Measurements from ENCODE around the gene HSF5. TPM values are rescaled to one million over a fixed set of nuclear protein-coding genes. Genes with fewer than 3 reads are reported as not detected.

Gene HSF5
- total RNA-seq, 1 donor from 2014 or later = 1.6 TPM

DNA sequence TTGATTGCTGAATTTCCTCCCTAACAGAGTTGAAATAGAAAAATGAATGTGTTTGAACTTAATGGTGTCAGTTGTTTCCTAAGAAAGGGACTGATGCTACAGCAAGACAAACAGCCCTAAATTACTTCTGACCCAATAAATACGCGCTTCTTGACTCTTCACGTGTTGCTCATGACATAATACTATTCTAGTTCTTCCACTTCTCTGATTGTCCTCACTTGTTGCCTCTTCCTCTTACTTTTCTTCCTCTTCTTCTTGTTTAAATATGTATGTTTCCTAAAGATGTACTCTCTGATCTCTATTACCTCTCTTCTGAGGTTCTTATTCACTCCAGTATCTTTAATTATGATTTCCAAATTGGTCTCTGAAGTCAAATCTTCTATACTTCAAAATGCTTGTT, 103.3 kb downstream of the HSF5 start:
- Mint-ChIP-seq H3K9me3 (no peaks in the 10 kb centered on the region), H3K27ac (peak overlapping the region; percentile 34), H3K27me3 (ENCODE audit: low read depth) (no peaks in the 10 kb centered on the region), H3K36me3 (ENCODE audit: low read depth) (peaks cover 34% of the 10 kb centered on the region), H3K4me3 (ENCODE audit: low read depth) (no peak overlapping the region), H3K4me1 (ENCODE audit: low read depth) (peaks cover 74% of the 10 kb centered on the region)
- intact Hi-C loops (cut with micrococcal nuclease) = no loop called here
- DNase-seq (ENCODE audit: low spot score) = no peak

- Mint-ChIP-seq H3K27ac (peak overlapping the region; percentile 54), H3K4me1 (ENCODE audit: low read depth) (peaks cover 75% of the 10 kb centered on the region), H3K4me3 (ENCODE audit: low read depth) (no peak overlapping the region), H3K9me3 (no peaks in the 10 kb centered on the region), H3K36me3 (ENCODE audit: low read depth) (peaks cover 34% of the 10 kb centered on the region), H3K27me3 (ENCODE audit: low read depth) (no peaks in the 10 kb centered on the region)
- no peak for DNase-seq (ENCODE audit: low spot score)
- intact Hi-C loops (cut with micrococcal nuclease) = loop anchor here (2.0 kb wide), 2 partner anchors 31 to 55 kb away; partner anchors contain the start of genes SUPT4H1 and TSPOAP1
These were observed 104.2 kb downstream of the HSF5 start for GRCh38 chr17:58383892-58384462.

DNA sequence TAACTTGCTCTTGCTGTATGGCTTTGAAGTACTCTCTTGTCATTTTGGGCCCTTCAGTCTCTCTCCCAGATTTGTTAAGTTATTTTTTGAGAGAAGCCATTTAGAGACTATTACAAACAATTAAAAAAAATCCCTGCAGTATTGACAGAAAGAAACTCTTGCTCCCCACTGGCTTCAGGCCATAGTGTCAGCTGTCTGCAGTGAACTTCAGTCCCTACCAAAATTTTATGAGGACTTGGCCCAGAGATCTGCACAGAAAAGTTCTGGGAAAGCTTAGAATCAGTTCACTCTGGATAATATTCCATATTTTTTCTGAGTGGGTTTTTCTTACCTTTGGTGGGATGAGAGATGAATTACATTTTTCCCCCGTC, 105.4 kb downstream of the HSF5 start:
- DNase-seq (ENCODE audit: low spot score) = no peak
- Mint-ChIP-seq H3K4me3 (ENCODE audit: low read depth) (no peak overlapping the region), H3K27me3 (ENCODE audit: low read depth) (no peaks in the 10 kb centered on the region), H3K4me1 (ENCODE audit: low read depth) (peaks cover 71% of the 10 kb centered on the region), H3K9me3 (no peaks in the 10 kb centered on the region), H3K36me3 (ENCODE audit: low read depth) (peaks cover 23% of the 10 kb centered on the region), H3K27ac (peak overlapping the region; percentile 66)
- intact Hi-C loops (cut with micrococcal nuclease) = loop anchor here (1.0 to 2.0 kb wide), 3 partner anchors 30 to 54 kb away; partner anchors contain the start of genes SUPT4H1 and TSPOAP1

DNA sequence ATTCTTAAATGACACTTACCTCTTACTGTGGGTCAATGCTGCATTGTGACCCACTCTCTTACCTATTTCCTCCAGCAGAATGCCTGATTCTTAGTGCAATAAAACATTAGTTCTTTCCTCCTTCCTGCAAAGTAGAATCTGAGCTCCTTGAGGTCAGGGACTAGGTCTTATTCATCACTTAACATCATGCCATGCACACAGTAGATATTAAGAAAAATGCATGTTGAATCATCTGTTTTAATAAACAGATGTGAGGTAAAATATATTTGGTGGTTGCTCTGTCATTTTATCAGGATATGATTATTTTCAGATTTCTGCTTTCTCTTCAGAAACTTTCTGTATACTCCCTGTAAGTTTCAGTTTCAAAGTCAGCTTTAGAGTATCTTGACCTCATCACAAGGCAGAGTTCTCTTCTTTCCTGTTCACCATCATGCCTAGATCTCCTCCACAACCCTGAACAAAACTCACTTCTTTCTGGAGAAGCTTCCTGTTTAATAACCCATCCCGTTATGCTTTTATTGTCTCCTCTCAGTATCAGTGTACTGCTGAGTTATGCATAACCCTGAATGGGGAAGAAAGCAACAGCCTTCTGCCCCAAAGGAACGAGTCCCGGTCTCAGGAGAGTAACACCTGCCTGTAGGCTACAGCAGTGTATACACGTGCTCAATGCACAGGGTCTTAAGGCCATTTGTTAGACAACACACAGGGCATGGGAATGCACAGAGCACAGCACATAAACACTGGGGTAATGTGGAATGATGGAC, 105.9 kb downstream of the HSF5 start:
- peak overlapping the region; percentile 66 for H3K27ac Mint-ChIP-seq
- peak; percentile 22 for DNase-seq (ENCODE audit: low spot score)
- H3K4me1 Mint-ChIP-seq (ENCODE audit: low read depth) = peaks cover 71% of the 10 kb centered on the region
- no peaks in the 10 kb centered on the region for H3K27me3 Mint-ChIP-seq (ENCODE audit: low read depth)
- H3K9me3 Mint-ChIP-seq = no peaks in the 10 kb centered on the region
- intact Hi-C loops (cut with micrococcal nuclease) = loop anchor here (1.0 to 2.0 kb wide), 3 partner anchors 29 to 53 kb away; partner anchors contain the start of genes SUPT4H1 and TSPOAP1
- peak overlapping the region; percentile 9 for H3K4me3 Mint-ChIP-seq (ENCODE audit: low read depth)
- H3K36me3 Mint-ChIP-seq (ENCODE audit: low read depth) = peaks cover 18% of the 10 kb centered on the region

- H3K27ac Mint-ChIP-seq = peak overlapping the region; percentile 66
- no peak for DNase-seq (ENCODE audit: low spot score)
- intact Hi-C loops (cut with micrococcal nuclease) = loop anchor here (1.0 to 2.0 kb wide), 3 partner anchors 29 to 53 kb away; partner anchors contain the start of genes SUPT4H1 and TSPOAP1
- H3K36me3 Mint-ChIP-seq (ENCODE audit: low read depth) = peaks cover 16% of the 10 kb centered on the region
- H3K27me3 Mint-ChIP-seq (ENCODE audit: low read depth) = no peaks in the 10 kb centered on the region
- H3K9me3 Mint-ChIP-seq = no peaks in the 10 kb centered on the region
- peaks cover 71% of the 10 kb centered on the region for H3K4me1 Mint-ChIP-seq (ENCODE audit: low read depth)
- peak overlapping the region; percentile 9 for H3K4me3 Mint-ChIP-seq (ENCODE audit: low read depth)
These were observed 106.8 kb downstream of the HSF5 start for GRCh38 chr17:58381124-58382035.

- H3K9me3 Mint-ChIP-seq = no peaks in the 10 kb centered on the region
- no peaks in the 10 kb centered on the region for H3K27me3 Mint-ChIP-seq (ENCODE audit: low read depth)
- H3K4me1 Mint-ChIP-seq (ENCODE audit: low read depth) = peaks cover 68% of the 10 kb centered on the region
- intact Hi-C loops (cut with micrococcal nuclease) = no loop called here
- DNase-seq (ENCODE audit: low spot score) = no peak
- peaks cover 13% of the 10 kb centered on the region for H3K36me3 Mint-ChIP-seq (ENCODE audit: low read depth)
- no peak overlapping the region for H3K27ac Mint-ChIP-seq
- no peak overlapping the region for H3K4me3 Mint-ChIP-seq (ENCODE audit: low read depth)
These were observed 107.7 kb downstream of the HSF5 start for GRCh38 chr17:58380207-58381123.

GRCh38 chr17:58379511-58379824, 108.7 kb downstream of the HSF5 start:
- peaks cover 13% of the 10 kb centered on the region for H3K36me3 Mint-ChIP-seq (ENCODE audit: low read depth)
- H3K27ac Mint-ChIP-seq = peak overlapping the region; percentile 69

DNA sequence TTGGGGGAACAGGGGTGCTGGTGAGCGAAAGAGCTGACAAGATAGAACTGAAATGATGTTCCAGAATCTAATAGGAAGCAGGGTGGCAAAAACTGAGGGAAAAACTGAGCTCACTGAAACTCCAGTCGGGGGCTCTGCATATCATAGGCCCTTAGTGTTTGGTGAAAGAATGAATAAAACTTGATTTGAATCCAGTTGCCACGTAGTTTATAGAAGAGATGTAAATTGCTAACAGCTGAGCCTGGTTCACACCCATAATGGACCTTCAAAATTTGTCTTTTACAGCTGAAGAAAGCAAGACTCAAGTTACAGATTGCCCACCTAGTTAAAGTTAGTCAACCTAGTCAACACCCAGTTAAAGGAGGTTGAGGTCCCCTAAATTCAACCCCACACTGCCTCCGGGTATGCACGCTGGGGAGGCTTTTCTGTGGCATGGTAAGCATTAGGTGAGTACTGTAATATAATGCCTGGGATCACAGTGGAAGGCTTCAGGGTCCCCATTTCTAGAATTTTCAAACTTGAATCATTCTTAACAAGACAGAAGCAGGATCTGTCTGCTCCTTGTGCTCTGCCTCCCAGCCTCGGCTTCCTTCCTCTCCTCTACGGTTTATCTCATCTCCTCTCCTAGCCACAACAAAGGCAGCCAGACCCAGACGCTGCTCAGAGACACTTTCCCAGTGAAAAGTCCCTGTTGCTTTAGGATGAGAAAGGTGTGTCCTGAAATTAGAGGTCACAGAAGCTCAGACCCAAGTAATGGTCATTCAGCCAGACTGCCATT, 109.3 kb downstream of the HSF5 start:
- peak overlapping the region; percentile 27 for H3K4me3 Mint-ChIP-seq (ENCODE audit: low read depth)
- no peaks in the 10 kb centered on the region for H3K27me3 Mint-ChIP-seq (ENCODE audit: low read depth)
- intact Hi-C loops (cut with micrococcal nuclease) = no loop called here
- H3K9me3 Mint-ChIP-seq = no peaks in the 10 kb centered on the region
- peak overlapping the region; percentile 69 for H3K27ac Mint-ChIP-seq
- H3K4me1 Mint-ChIP-seq (ENCODE audit: low read depth) = peaks cover 56% of the 10 kb centered on the region
- H3K36me3 Mint-ChIP-seq (ENCODE audit: low read depth) = peaks cover 13% of the 10 kb centered on the region
- DNase-seq (ENCODE audit: low spot score) = no peak

More at GRCh38 chr17:58379511-58379824, 108.7 kb downstream of the HSF5 start:
- intact Hi-C loops (cut with micrococcal nuclease) = no loop called here
- Mint-ChIP-seq H3K27me3 (ENCODE audit: low read depth) (no peaks in the 10 kb centered on the region), H3K4me1 (ENCODE audit: low read depth) (peaks cover 60% of the 10 kb centered on the region), H3K9me3 (no peaks in the 10 kb centered on the region), H3K4me3 (ENCODE audit: low read depth) (peak overlapping the region; percentile 27)
- no peak for DNase-seq (ENCODE audit: low spot score)

DNA sequence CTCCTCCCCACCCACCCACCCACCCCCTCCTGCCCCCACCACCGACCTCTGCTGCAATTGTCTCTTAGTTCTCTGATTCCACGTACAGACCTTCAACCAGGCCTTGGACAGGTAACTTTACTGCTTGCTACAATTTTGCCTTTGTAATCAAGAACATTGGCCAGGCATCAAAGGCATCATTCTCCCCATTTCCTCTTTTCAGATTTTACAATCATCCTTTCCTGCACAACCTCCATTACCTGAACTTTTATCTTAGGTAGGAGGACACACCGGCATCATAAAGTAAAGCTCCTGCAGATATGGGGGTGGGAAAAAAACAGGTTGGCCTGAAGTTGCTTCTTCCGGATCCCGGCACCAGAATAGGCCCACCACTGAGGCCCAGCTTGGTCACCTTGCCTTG, 110.5 kb downstream of the HSF5 start:
- Mint-ChIP-seq H3K9me3 (no peaks in the 10 kb centered on the region), H3K4me3 (ENCODE audit: low read depth) (no peak overlapping the region), H3K36me3 (ENCODE audit: low read depth) (peaks cover 13% of the 10 kb centered on the region), H3K4me1 (ENCODE audit: low read depth) (peaks cover 48% of the 10 kb centered on the region), H3K27ac (no peak overlapping the region), H3K27me3 (ENCODE audit: low read depth) (no peaks in the 10 kb centered on the region)
- DNase-seq (ENCODE audit: low spot score) = no peak
- intact Hi-C loops (cut with micrococcal nuclease) = no loop called here

GRCh38 chr17:58377093-58377601, 111.1 kb downstream of the HSF5 start:
- Mint-ChIP-seq H3K36me3 (ENCODE audit: low read depth) (peaks cover 12% of the 10 kb centered on the region), H3K9me3 (no peaks in the 10 kb centered on the region)
- no peak for DNase-seq (ENCODE audit: low spot score)

DNA sequence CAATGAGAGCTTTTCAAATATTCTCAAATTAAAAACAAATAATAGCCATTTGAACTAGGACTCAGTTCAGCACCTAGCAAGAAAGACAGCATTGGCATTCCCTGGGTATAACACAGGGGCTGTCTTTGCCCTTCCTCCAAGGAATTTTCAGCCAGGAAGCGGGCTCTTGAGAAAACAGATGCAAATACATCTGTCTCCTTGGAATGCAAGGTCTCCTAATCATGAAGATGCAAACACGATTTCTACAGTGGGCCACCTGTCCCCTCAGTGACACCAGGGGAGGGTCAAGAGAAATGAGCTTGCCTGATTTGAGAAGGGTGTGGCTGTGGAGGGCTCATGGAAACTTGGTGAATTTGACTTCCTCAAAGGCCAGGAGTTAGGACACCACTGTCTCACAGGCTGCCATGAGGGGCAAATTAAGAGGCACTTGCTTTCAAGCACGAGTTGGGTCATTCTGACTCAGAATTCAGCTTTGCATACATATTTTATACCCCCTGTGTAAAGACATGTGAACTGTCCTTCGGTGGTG, 111.7 kb downstream of the HSF5 start:
- no peak for DNase-seq (ENCODE audit: low spot score)
- Mint-ChIP-seq H3K27ac (no peak overlapping the region), H3K4me3 (ENCODE audit: low read depth) (no peak overlapping the region), H3K27me3 (ENCODE audit: low read depth) (no peaks in the 10 kb centered on the region), H3K36me3 (ENCODE audit: low read depth) (peaks cover 8% of the 10 kb centered on the region), H3K9me3 (no peaks in the 10 kb centered on the region), H3K4me1 (ENCODE audit: low read depth) (peaks cover 38% of the 10 kb centered on the region)
- intact Hi-C loops (cut with micrococcal nuclease) = no loop called here

More at GRCh38 chr17:58377093-58377601, 111.1 kb downstream of the HSF5 start:
- intact Hi-C loops (cut with micrococcal nuclease) = no loop called here
- Mint-ChIP-seq H3K4me3 (ENCODE audit: low read depth) (no peak overlapping the region), H3K27ac (no peak overlapping the region), H3K4me1 (ENCODE audit: low read depth) (peaks cover 43% of the 10 kb centered on the region), H3K27me3 (ENCODE audit: low read depth) (no peaks in the 10 kb centered on the region)

Measured in activated T-helper 2 cell treated with anti-CD3 and anti-CD28 coated beads, Interferon-gamma antibody, Interleukin-2, Interleukin-4, amounts not matched to agents 10 μg/mL and 5 μg/mL and 100 μg/mL, durations not matched to agents 14 hours and 24 hours and 36 hours (primary cell).